Body of pancreas (tissue), 4 donors: ENCODE results near the gene GDF2. TPM values are rescaled to one million over a fixed set of nuclear protein-coding genes. Genes with fewer than 3 reads are reported as not detected.

Source experiments
- ATAC-seq: fragments of 150-250 bp; one replicate; pipeline ENCODE4 v1.9.1; 2016
- DNase-seq, 4 donors: peaks; one replicate each; pipeline ENCODE4 v3.0.0-alpha.2; 2019
- H3K27ac ChIP-seq, 4 donors: fragments of 200-600 bp; sonication (generic); 1 replicate in 3 of 4; 2 replicates in 1 of 4; pipeline versions ENCODE4 v1.5.1 to v1.6.1; 2016 to 2019; ENCODE audit warnings: mild to moderate bottlenecking in 1 of 4, mixed read lengths in 1 of 4, moderate library complexity in 1 of 4
- H3K27me3 ChIP-seq, 2 donors: fragments of 200-600 bp; sonication (generic); one replicate each; pipeline ENCODE4 v1.6.0; 2016; ENCODE audit warnings: mild to moderate bottlenecking in 1 of 2
- H3K36me3 ChIP-seq, 2 donors: fragments of 200-600 bp; sonication (generic); replicated peaks in 1 of 2; 2 replicates each; pipeline ENCODE4 v1.5.1; 2016; ENCODE audit warnings: low read depth in 2 of 2; ENCODE audit not compliant: insufficient read depth in 1 of 2
- H3K4me1 ChIP-seq: fragments of 200-600 bp; sonication (generic); one replicate; pipeline ENCODE4 v1.6.0; 2016
- H3K4me3 ChIP-seq, 2 donors: fragments of 200-600 bp; sonication (generic); 1 replicate in 1 of 2; 2 replicates in 1 of 2; pipeline ENCODE4 v1.5.1; 2016 to 2019
- H3K9me3 ChIP-seq, 3 donors: fragments of 200-600 bp; sonication (generic); 1 replicate in 2 of 3; 2 replicates in 1 of 3; pipeline ENCODE4 v1.5.1; 2016
- CTCF ChIP-seq, 7 experiments: fragments of 450-650 bp in 4 of 7; fragments of 200-600 bp in 3 of 7; sonication (generic) in 3 of 7; IDR thresholded peaks; one replicate each; pipeline ENCODE4 v1.5.1; 2016 to 2019; ENCODE audit warnings: antibody characterized with exemption in 7 of 7
- POLR2A ChIP-seq, 3 donors: fragments of 450-650 bp; IDR thresholded peaks; one replicate each; pipeline ENCODE4 v1.6.1; 2016; ENCODE audit warnings: antibody characterized with exemption in 3 of 3, mild to moderate bottlenecking in 2 of 3
- WGBS, 2 donors: methylation state at CpG; one replicate each; pipeline ENCODE4 v1.1.5; 2017; 5-methylcytosine and 5-hydroxymethylcytosine counted together
- intact Hi-C: fragments of 100-400 bp; cut with DNase I; formaldehyde crosslinking; loops from one replicate; pipeline ENCODE4 v1.15.1; 2023
- total RNA-seq, 2 donors: library from RNA; depleted of rRNA; stranded (reverse); fragments of >200 nt; gene quantifications; one replicate each; pipeline ENCODE4 v1.1.0, GENCODE V29; 2016

The GDF2 gene
- total RNA-seq, 2 donors from 2014 or later, result not detected

GRCh38 chr10:47294057-47294456, 28.2 kb upstream of the GDF2 start:
- WGBS, 2 donors, result 95 to 96% methylated on average over 8 to 9 of the region's 9 CpGs
- H3K9me3 ChIP-seq, result no peaks in the 10 kb centered on the region

GRCh38 chr10:47294501-47294900, 27.8 kb upstream of the GDF2 start:
- Histone ChIP-seq H3K4me1 (peaks cover 2% of the 10 kb centered on the region), H3K36me3 (no peaks in the 10 kb centered on the region), H3K27ac (no peak overlapping the region), H3K4me3 (no peak overlapping the region), H3K27me3 (no peaks in the 10 kb centered on the region), H3K9me3 (no peaks in the 10 kb centered on the region)
- intact Hi-C loops, result no loop called here
- ATAC-seq, result no peak
- DNase-seq, result peak in 2 of 4 donors; percentile 1 to 4
- TF ChIP-seq POLR2A (IDR thresholded peaks at IDR 0.05) (no peak), CTCF (IDR thresholded peaks at IDR 0.05) (no peak)
- WGBS, 2 donors, result 85 to 87% methylated on average over 5 of the region's 5 CpGs

More at GRCh38 chr10:47294057-47294456, 28.2 kb upstream of the GDF2 start:
- Histone ChIP-seq H3K36me3 (no peaks in the 10 kb centered on the region), H3K27ac (no peak overlapping the region), H3K27me3 (no peaks in the 10 kb centered on the region), H3K4me3 (no peak overlapping the region), H3K4me1 (no peaks in the 10 kb centered on the region)
- intact Hi-C loops, result no loop called here
- DNase-seq, result peak in 2 of 4 donors; percentile 0 to 5
- TF ChIP-seq CTCF (IDR thresholded peaks at IDR 0.05) (no peak), POLR2A (IDR thresholded peaks at IDR 0.05) (no peak)
- no peak for ATAC-seq

- DNase-seq (peak in 1 of 4 donors; percentile 2), ATAC-seq (no peak)
- Histone ChIP-seq H3K9me3 (no peaks in the 10 kb centered on the region), H3K27ac (no peak overlapping the region), H3K36me3 (no peaks in the 10 kb centered on the region), H3K27me3 (no peaks in the 10 kb centered on the region), H3K4me3 (no peak overlapping the region), H3K4me1 (peaks cover 11% of the 10 kb centered on the region)
- intact Hi-C loops, result no loop called here
- WGBS, 2 donors, result 84 to 86% methylated on average over 2 to 5 of the region's 5 CpGs
- TF ChIP-seq CTCF (IDR thresholded peaks at IDR 0.05) (no peak), POLR2A (IDR thresholded peaks at IDR 0.05) (no peak)
Observed at GRCh38 chr10:47295411-47295810, 26.8 kb upstream of the GDF2 start.

- ATAC-seq (no peak), DNase-seq (peak in 1 of 4 donors; percentile 5)
- no peaks in the 10 kb centered on the region for H3K9me3 ChIP-seq
- no peak overlapping the region for H3K4me3 ChIP-seq
- no peaks in the 10 kb centered on the region for H3K27me3 ChIP-seq
- TF ChIP-seq CTCF (IDR thresholded peaks at IDR 0.05), result no peak
- no peak for TF ChIP-seq POLR2A (IDR thresholded peaks at IDR 0.05)
- WGBS, 2 donors, result 57 to 68% methylated on average over 12 of the region's 12 CpGs
- H3K4me1 ChIP-seq, result peaks cover 20% of the 10 kb centered on the region
- intact Hi-C loops, result no loop called here
- no peaks in the 10 kb centered on the region for H3K36me3 ChIP-seq
- H3K27ac ChIP-seq, result no peak overlapping the region
Observed at GRCh38 chr10:47296156-47296894, 25.9 kb upstream of the GDF2 start.

GRCh38 chr10:47296941-47297340, 25.3 kb upstream of the GDF2 start:
- no peaks in the 10 kb centered on the region for H3K27me3 ChIP-seq
- intact Hi-C loops, result no loop called here
- ATAC-seq (no peak), DNase-seq (no peak)
- H3K27ac ChIP-seq, result no peak overlapping the region
- TF ChIP-seq POLR2A (IDR thresholded peaks at IDR 0.05), result no peak
- no peak for TF ChIP-seq CTCF (IDR thresholded peaks at IDR 0.05)
- H3K4me3 ChIP-seq, result no peak overlapping the region
- no peaks in the 10 kb centered on the region for H3K9me3 ChIP-seq
- peaks cover 27% of the 10 kb centered on the region for H3K4me1 ChIP-seq
- WGBS, 2 donors, result 54 to 57% methylated on average over 1 of the region's 1 CpG
- H3K36me3 ChIP-seq, result no peaks in the 10 kb centered on the region
